HCT116 (cell line): ENCODE results near the gene CPNE9. TPM values are rescaled to one million over a fixed set of nuclear protein-coding genes. Genes with fewer than 3 reads are reported as not detected.

ENCODE experiments used
- ATAC-seq: fragments of 200-7000 bp; cut with Tn5 transposase; 2 replicates; pipeline ENCODE4 v1.9.1; 2020; ENCODE audit warnings: mild to moderate bottlenecking, moderate library complexity
- BruUV-seq: library from RNA; stranded (reverse); fragments of 400-500 nt; replicated peaks from 2 replicates; lab custom pipeline; 2021; lab: Mats Ljungman, UMichigan
- CTCF ChIA-PET: fragments of 300-600 bp; sonication (Branson Sonifier 250); formaldehyde crosslinking; loops from one replicate; lab custom pipeline; 2021; ENCODE audit warnings: antibody characterized with exemption; lab: Charles Lee
- POLR2A ChIA-PET: fragments of 300-600, 350-600 bp; sonication (Branson Sonifier 250); formaldehyde crosslinking; loops from one replicate; lab custom pipeline; 2021; ENCODE audit warnings: antibody characterized with exemption; lab: Charles Lee
- RAD21 ChIA-PET, 2 experiments: fragments of 300-600 bp; sonication (Branson Sonifier 250); formaldehyde crosslinking; loops; one replicate each; lab custom pipeline; 2023; ENCODE audit warnings: low total read pairs in 2 of 2; ENCODE audit not compliant: uncharacterized antibody in 2 of 2, unreplicated experiment in 2 of 2, low non-redundant PET in 1 of 2; lab: Charles Lee
- DNase-seq: peaks from one replicate; pipeline ENCODE4 v3.0.0-alpha.2; 2010; ENCODE audit warnings: low read depth, low spot score
- H2AFZ ChIP-seq: fragments of 200-600 bp; shearing (Covaris generic), sonication (generic); 2 replicates; pipeline ENCODE4 v1.6.1; 2017; ENCODE audit warnings: low read depth, mixed run types, mixed read lengths, antibody characterized with exemption, low read length; ENCODE audit not compliant: poor library complexity, severe bottlenecking
- H3K27ac ChIP-seq: 2 replicates; pipeline ENCODE4 v1.5.1; 2012; ENCODE audit warnings: low read depth, low read length
- H3K27me3 ChIP-seq: fragments of 200-600 bp; sonication (generic); 2 replicates; pipeline ENCODE4 v1.6.1; 2016; ENCODE audit warnings: mixed run types, low read length, mixed read lengths; ENCODE audit not compliant: insufficient read depth
- H3K36me3 ChIP-seq, 2 experiments: fragments of 200-500 bp in 1 of 2; fragments of 200-600 bp in 1 of 2; sonication (Bioruptor generic) in 1 of 2; sonication (generic) in 1 of 2; 2 replicates each; pipeline versions ENCODE4 v1.5.1 to v1.6.1; 2014 to 2016; ENCODE audit warnings: low read length in 2 of 2, inconsistent platforms in 1 of 2, mixed read lengths in 1 of 2, mixed run types in 1 of 2; ENCODE audit not compliant: insufficient read depth in 2 of 2, control insufficient read depth in 1 of 2
- H3K4me1 ChIP-seq, 2 experiments: fragments of 200-600 bp in 1 of 2; sonication (generic) in 1 of 2; 2 replicates each; pipeline versions ENCODE4 v1.5.1 to v1.6.1; 2012 to 2017; ENCODE audit warnings: low read length in 2 of 2, inconsistent platforms in 1 of 2, mild to moderate bottlenecking in 1 of 2, mixed read lengths in 1 of 2, mixed run types in 1 of 2, moderate library complexity in 1 of 2; ENCODE audit not compliant: insufficient read depth in 2 of 2, control insufficient read depth in 1 of 2
- H3K4me2 ChIP-seq: fragments of 200-600 bp; sonication (generic); 2 replicates; pipeline ENCODE4 v1.6.1; 2017; ENCODE audit warnings: mixed run types, low read length, mixed read lengths
- H3K4me3 ChIP-seq, 2 experiments: fragments of 200-600 bp in 1 of 2; sonication (generic) in 1 of 2; replicated peaks in 1 of 2; 2 replicates each; pipeline ENCODE4 v1.5.1; 2011 to 2016; ENCODE audit warnings: low read length in 2 of 2, control low read depth in 1 of 2, low read depth in 1 of 2, mild to moderate bottlenecking in 1 of 2, mixed read lengths in 1 of 2, mixed run types in 1 of 2
- H3K79me2 ChIP-seq: fragments of 200-600 bp; sonication (generic); 2 replicates; pipeline ENCODE4 v1.6.1; 2017; ENCODE audit warnings: mild to moderate bottlenecking, mixed run types, low read length, moderate library complexity, mixed read lengths; ENCODE audit not compliant: insufficient read depth
- H3K9ac ChIP-seq: fragments of 200-600 bp; sonication (generic); 2 replicates; pipeline ENCODE4 v1.6.1; 2016; ENCODE audit warnings: low read length, mixed read lengths
- H3K9me2 ChIP-seq: fragments of 200-600 bp; sonication (generic), shearing (Covaris generic); 2 replicates; pipeline ENCODE4 v1.6.1; 2017; ENCODE audit warnings: mixed run types, mild to moderate bottlenecking, moderate library complexity; ENCODE audit not compliant: insufficient read depth
- H3K9me3 ChIP-seq, 2 experiments: fragments of 200-500 bp in 1 of 2; fragments of 200-600 bp in 1 of 2; sonication (Bioruptor generic) in 1 of 2; sonication (generic) in 1 of 2; 2 replicates each; pipeline ENCODE4 v1.6.1; 2014 to 2017; ENCODE audit warnings: low read length in 2 of 2, mixed read lengths in 2 of 2, inconsistent platforms in 1 of 2, low read depth in 1 of 2, mild to moderate bottlenecking in 1 of 2, mixed run types in 1 of 2, moderate library complexity in 1 of 2; ENCODE audit not compliant: control insufficient read depth in 1 of 2, insufficient read depth in 1 of 2
- H4K20me1 ChIP-seq: fragments of 200-600 bp; sonication (generic), shearing (Covaris generic); 2 replicates; pipeline ENCODE4 v1.6.1; 2017; ENCODE audit warnings: mixed run types, mild to moderate bottlenecking, moderate library complexity; ENCODE audit not compliant: insufficient read depth
- EZH2 ChIP-seq: fragments of 200-600 bp; sonication (generic); IDR thresholded peaks from 2 replicates; pipeline ENCODE4 v1.6.1; 2017; ENCODE audit warnings: antibody characterized with exemption, mixed run types
- REST ChIP-seq: IDR thresholded peaks from 2 replicates; pipeline ENCODE4 v1.6.1; 2012; ENCODE audit warnings: low read depth
- ZBTB33 ChIP-seq: IDR thresholded peaks from 2 replicates; pipeline ENCODE4 v1.6.1; 2011; ENCODE audit warnings: mild to moderate bottlenecking, low read length, moderate library complexity; ENCODE audit not compliant: insufficient replicate concordance; ENCODE audit errors: extremely low read depth
- intact Hi-C: fragments of 100-400 bp; cut with micrococcal nuclease; formaldehyde crosslinking; loops from 2 replicates; pipeline ENCODE4 v1.10.0; 2022
- total RNA-seq: library from RNA; stranded (reverse); gene quantifications from one replicate; pipeline ENCODE4 v1.2.1, GENCODE V29; 2021; ENCODE audit not compliant: unreplicated experiment

The CPNE9 gene
- total RNA-seq, 1 experiment from 2014 or later = 0.98 TPM

- CTCF ChIA-PET = no interaction called here
- Histone ChIP-seq H3K27me3 (no peaks in the 10 kb centered on the region), H3K9ac (no peak overlapping the region), H2AFZ (no peak overlapping the region), H3K4me3 (no peak overlapping the region), H4K20me1 (no peaks in the 10 kb centered on the region), H3K79me2 (no peaks in the 10 kb centered on the region), H3K4me1 (no peaks in the 10 kb centered on the region), H3K27ac (no peak overlapping the region), H3K36me3 (peaks cover 7 to 13% of the 10 kb centered on the region in 2 experiments; a peak in 3 of 4 replicates)
- POLR2A ChIA-PET = no interaction called here
- intact Hi-C loops = no loop called here
- no peak for TF ChIP-seq EZH2
- TF ChIP-seq REST = no peak
- no peak for TF ChIP-seq ZBTB33
- TF ChIP-seq, all 23 proteins: peak for 0
- RAD21 ChIA-PET = no interaction called here
- BruUV-seq = no TSS peak
- H3K4me2 ChIP-seq = no peak overlapping the region
- H3K9me2 ChIP-seq = no peaks in the 10 kb centered on the region
- no peak for DNase-seq
- no peaks in the 10 kb centered on the region for H3K9me3 ChIP-seq
- no peak for ATAC-seq
These were observed 57.3 kb downstream of the CPNE9 start for GRCh38 chr3:9760779-9761505.
